ENCODE measurements around the gene PRR20C. TPM values are rescaled to one million over a fixed set of nuclear protein-coding genes. Genes with fewer than 3 reads are reported as not detected.
"Not testable (repeated sequence)": the region's sequence is repeated elsewhere in the genome, so short reads cannot be mapped to it uniquely, and the experiment has no call there.

PRR20C gene
- total RNA-seq (not detected), polyA plus RNA-seq (ENCODE audit: insufficient read length in 6 of 6) (not detected)
- long read RNA-seq, donor 1: 0 reads
- long read RNA-seq, donor 2: 0 reads
- long read RNA-seq, donor 3: 0 reads
- long read RNA-seq, donor 4: 0 reads
- long read RNA-seq, donor 5: 0 reads
- long read RNA-seq, donor 6: 0 reads
- long read RNA-seq, donor 7: 0 reads
- long read RNA-seq, donor 8: 0 reads
- long read RNA-seq, donor 9: 0 reads
- long read RNA-seq, donor 10: 0 reads
- long read RNA-seq, donor 11: 0 reads
- long read RNA-seq, donor 12: 0 reads

GRCh38 chr13:57153761-57154160 lies at the start of gene PRR20C:
PRR20C (plus strand) TSS chr13:57154061; CDS start chr13:57154448, 387 bp downstream.
- intact Hi-C loops (cut with DNase I); H3K27me3 ChIP-seq; DNase-seq; H3K27ac ChIP-seq; H3K36me3 ChIP-seq; ATAC-seq; H3K9me3 ChIP-seq; H3K4me1 ChIP-seq; H3K4me3 ChIP-seq: not testable (repeated sequence)

- intact Hi-C loops (cut with DNase I): no loop called here
- no peak overlapping the region for H3K4me3 ChIP-seq
- no peak overlapping the region for H3K27ac ChIP-seq
- H3K9me3 ChIP-seq: peaks cover 0 to 17% of the 10 kb centered on the region in 2 donors
- TF ChIP-seq CTCF (IDR thresholded peaks at IDR 0.05): no peak
- no peaks in the 10 kb centered on the region for H3K27me3 ChIP-seq
- no peaks in the 10 kb centered on the region for H3K4me1 ChIP-seq
- ATAC-seq (no peak), DNase-seq (no peak)
- no peaks in the 10 kb centered on the region for H3K36me3 ChIP-seq
Measured at GRCh38 chr13:57114945-57115344, 38.9 kb upstream of the PRR20C start.

- intact Hi-C loops (cut with DNase I): no loop called here
- no peak overlapping the region for H3K27ac ChIP-seq
- no peak for TF ChIP-seq CTCF (IDR thresholded peaks at IDR 0.05)
- peak in 2 of 4 donors; percentile 12 to 51 for DNase-seq
- H3K27me3 ChIP-seq: no peaks in the 10 kb centered on the region
- H3K4me3 ChIP-seq: no peak overlapping the region
- no peaks in the 10 kb centered on the region for H3K36me3 ChIP-seq
- peaks cover 0 to 4% of the 10 kb centered on the region in 2 donors for H3K9me3 ChIP-seq
- ATAC-seq: peak; percentile 18
- no peaks in the 10 kb centered on the region for H3K4me1 ChIP-seq
Measured at GRCh38 chr13:57123681-57124080, 30.2 kb upstream of the PRR20C start.

GRCh38 chr13:57128909-57129308 lies 25.0 kb upstream of the PRR20C start:
- ATAC-seq (no peak), DNase-seq (no peak)
- H3K9me3 ChIP-seq: peaks cover 0 to 8% of the 10 kb centered on the region in 2 donors
- H3K36me3 ChIP-seq: no peaks in the 10 kb centered on the region
- no peaks in the 10 kb centered on the region for H3K27me3 ChIP-seq
- no peak overlapping the region for H3K4me3 ChIP-seq
- no peak for TF ChIP-seq CTCF (IDR thresholded peaks at IDR 0.05)
- no peak overlapping the region for H3K27ac ChIP-seq
- no peaks in the 10 kb centered on the region for H3K4me1 ChIP-seq
- intact Hi-C loops (cut with DNase I): no loop called here

- no peak overlapping the region for H3K27ac ChIP-seq
- H3K4me3 ChIP-seq: no peak overlapping the region
- no peaks in the 10 kb centered on the region for H3K36me3 ChIP-seq
- no peak for TF ChIP-seq CTCF (IDR thresholded peaks at IDR 0.05)
- H3K27me3 ChIP-seq: no peaks in the 10 kb centered on the region
- no peaks in the 10 kb centered on the region for H3K9me3 ChIP-seq
- DNase-seq: no peak
- ATAC-seq: no peak
- H3K4me1 ChIP-seq: no peaks in the 10 kb centered on the region
- intact Hi-C loops (cut with DNase I): no loop called here
Measured at GRCh38 chr13:57136093-57136492, 17.8 kb upstream of the PRR20C start.

GRCh38 chr13:57137585-57137984 lies 16.3 kb upstream of the PRR20C start:
- intact Hi-C loops (cut with DNase I): no loop called here
- Histone ChIP-seq H3K4me1 (no peaks in the 10 kb centered on the region), H3K27ac (no peak overlapping the region), H3K36me3 (no peaks in the 10 kb centered on the region), H3K9me3 (no peaks in the 10 kb centered on the region), H3K27me3 (no peaks in the 10 kb centered on the region), H3K4me3 (no peak overlapping the region)
- no peak for TF ChIP-seq CTCF (IDR thresholded peaks at IDR 0.05)
- no peak for ATAC-seq
- no peak for DNase-seq
